Right lobe of liver (tissue), 6 donors: ENCODE measurements around the gene MAGEB4. TPM values are rescaled to one million over a fixed set of nuclear protein-coding genes. Genes with fewer than 3 reads are reported as not detected.

Experiments used
- ATAC-seq, 4 donors: fragments of 200-7000 bp; cut with Tn5 transposase; one replicate each; pipeline ENCODE4 v1.9.1; 2020; ENCODE audit warnings: mild to moderate bottlenecking in 4 of 4, moderate library complexity in 4 of 4
- DNase-seq, 3 donors: peaks; one replicate each; pipeline ENCODE4 v3.0.0-alpha.2; 2020
- H3K27ac ChIP-seq, 3 donors: fragments of 200-600 bp; one replicate each; pipeline ENCODE4 v1.8.0; 2022
- H3K27me3 ChIP-seq, 2 donors: fragments of 200-600 bp; one replicate each; pipeline ENCODE4 v1.8.0; 2022
- H3K36me3 ChIP-seq, 4 donors: fragments of 200-600 bp; sonication (generic) in 1 of 4; one replicate each; pipeline versions ENCODE4 v1.5.1 to v1.8.0; 2017 to 2022; ENCODE audit warnings: control low read depth in 1 of 4
- H3K4me1 ChIP-seq, 4 donors: fragments of 200-600 bp; sonication (generic) in 1 of 4; one replicate each; pipeline versions ENCODE4 v1.5.1 to v1.8.0; 2017 to 2022; ENCODE audit warnings: control low read depth in 1 of 4
- H3K4me3 ChIP-seq, 3 donors: fragments of 200-600 bp; one replicate each; pipeline ENCODE4 v1.8.0; 2022
- H3K9me3 ChIP-seq, 4 donors: fragments of 200-600 bp; sonication (generic) in 1 of 4; one replicate each; pipeline versions ENCODE4 v1.5.1 to v1.8.0; 2017 to 2022; ENCODE audit warnings: control low read depth in 1 of 4
- POLR2A ChIP-seq: fragments of 450-650 bp; IDR thresholded peaks from one replicate; pipeline ENCODE4 v1.6.1; 2017; ENCODE audit warnings: antibody characterized with exemption, mild to moderate bottlenecking
- WGBS: methylation state at CpG from one replicate; pipeline ENCODE4 v1.1.6; 2018; ENCODE audit warnings: low coverage, low lambda C conversion rate; ENCODE audit not compliant: insufficient coverage; ENCODE audit errors: missing lambda C conversion rate; 5-methylcytosine and 5-hydroxymethylcytosine counted together
- intact Hi-C, 2 donors: fragments of 100-400 bp; cut with DNase I; formaldehyde crosslinking; loops; one replicate each; pipeline versions ENCODE4 v1.11.2 to v1.14.1; 2022
- total RNA-seq, 6 experiments: library from RNA; depleted of rRNA in 2 of 6; stranded (reverse); fragments of >200 nt in 2 of 6; fragmentation: NEBNext Ultra II Directional in 3 of 6; extraction: Animal tissue kit (Norgen Biotek cat#: 25700) in 3 of 6; gene quantifications; one replicate each; pipeline versions ENCODE4 v1.1.0 to v1.2.4, GENCODE V29; 2016 to 2023
- TF ChIP-seq, protein P1 (sequence below), 4 donors: fragments of 200-600 bp in 3 of 4; fragments of 450-650 bp in 1 of 4; IDR thresholded peaks; one replicate each; pipeline versions ENCODE4 v1.5.1 to v1.8.0; 2016 to 2022; ENCODE audit warnings: antibody characterized with exemption in 4 of 4, mild to moderate bottlenecking in 2 of 4
- donor health status: DM: no; HTN: yes; CAD: no.
- donor health status: DM: no; HTN: no; CAD: no.
- donor health status: DM: no; HTN: no; CAD: no.
- donor health status: DM: no; HTN: yes; CAD: no.
- donor health status: DM: no; HTN: yes; CAD: no.

The MAGEB4 gene
- total RNA-seq, 6 experiments from 2014 or later = not detected

GRCh38 chrX:30230395-30230794 is 11.4 kb upstream of the MAGEB4 start, which contains the start of gene MAGEB3:
Gene MAGEB3 (plus strand): TSS chrX:30230657. CDS start chrX:30235925, 5,268 bp downstream.
- DNase-seq (no peak), ATAC-seq (no peak)
- 61% methylated on average over 4 of the region's 4 CpGs for WGBS
- H3K27me3 ChIP-seq = no peaks in the 10 kb centered on the region
- no peaks in the 10 kb centered on the region for H3K4me1 ChIP-seq
- no peaks in the 10 kb centered on the region for H3K9me3 ChIP-seq
- intact Hi-C loops = no loop called here
- no peak within 1 kb of the TSS for H3K4me3 ChIP-seq
- TF ChIP-seq POLR2A = no peak
- TF ChIP-seq, protein P1, sequence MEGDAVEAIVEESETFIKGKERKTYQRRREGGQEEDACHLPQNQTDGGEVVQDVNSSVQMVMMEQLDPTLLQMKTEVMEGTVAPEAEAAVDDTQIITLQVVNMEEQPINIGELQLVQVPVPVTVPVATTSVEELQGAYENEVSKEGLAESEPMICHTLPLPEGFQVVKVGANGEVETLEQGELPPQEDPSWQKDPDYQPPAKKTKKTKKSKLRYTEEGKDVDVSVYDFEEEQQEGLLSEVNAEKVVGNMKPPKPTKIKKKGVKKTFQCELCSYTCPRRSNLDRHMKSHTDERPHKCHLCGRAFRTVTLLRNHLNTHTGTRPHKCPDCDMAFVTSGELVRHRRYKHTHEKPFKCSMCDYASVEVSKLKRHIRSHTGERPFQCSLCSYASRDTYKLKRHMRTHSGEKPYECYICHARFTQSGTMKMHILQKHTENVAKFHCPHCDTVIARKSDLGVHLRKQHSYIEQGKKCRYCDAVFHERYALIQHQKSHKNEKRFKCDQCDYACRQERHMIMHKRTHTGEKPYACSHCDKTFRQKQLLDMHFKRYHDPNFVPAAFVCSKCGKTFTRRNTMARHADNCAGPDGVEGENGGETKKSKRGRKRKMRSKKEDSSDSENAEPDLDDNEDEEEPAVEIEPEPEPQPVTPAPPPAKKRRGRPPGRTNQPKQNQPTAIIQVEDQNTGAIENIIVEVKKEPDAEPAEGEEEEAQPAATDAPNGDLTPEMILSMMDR (IDR thresholded peaks at IDR 0.05) = no peak
- H3K36me3 ChIP-seq = no peaks in the 10 kb centered on the region
- H3K27ac ChIP-seq = no peak within 1 kb of the TSS

- Histone ChIP-seq H3K9me3 (no peaks in the 10 kb centered on the region), H3K27me3 (no peaks in the 10 kb centered on the region), H3K4me1 (no peaks in the 10 kb centered on the region), H3K4me3 (no peak within 1 kb of the TSS), H3K27ac (no peak within 1 kb of the TSS), H3K36me3 (no peaks in the 10 kb centered on the region)
- DNase-seq (no peak), ATAC-seq (peak in 1 of 4 donors; percentile 14)
- no peak for TF ChIP-seq POLR2A
- TF ChIP-seq, protein P1 (IDR thresholded peaks at IDR 0.05) = no peak
- intact Hi-C loops = no loop called here
- WGBS = 64% methylated on average over 4 of the region's 38 CpGs
Measured at GRCh38 chrX:30246769-30247489, 5.1 kb downstream of the MAGEB4 start, which contains the start of gene MAGEB1. Gene MAGEB1 (plus strand): TSS chrX:30247146. CDS start chrX:30250494, 3,348 bp downstream.

- Histone ChIP-seq H3K27me3 (no peaks in the 10 kb centered on the region), H3K9me3 (no peaks in the 10 kb centered on the region), H3K27ac (no peak overlapping the region), H3K36me3 (no peaks in the 10 kb centered on the region), H3K4me1 (no peaks in the 10 kb centered on the region), H3K4me3 (no peak overlapping the region)
- no peak for ATAC-seq
- intact Hi-C loops = no loop called here
- TF ChIP-seq POLR2A = no peak
- TF ChIP-seq, protein P1 (IDR thresholded peaks at IDR 0.05) = no peak
- WGBS = 31% methylated on average over 4 of the region's 4 CpGs
- DNase-seq = no peak
Measured at GRCh38 chrX:30248854-30249253, 7.1 kb downstream of the MAGEB4 start.

DNA sequence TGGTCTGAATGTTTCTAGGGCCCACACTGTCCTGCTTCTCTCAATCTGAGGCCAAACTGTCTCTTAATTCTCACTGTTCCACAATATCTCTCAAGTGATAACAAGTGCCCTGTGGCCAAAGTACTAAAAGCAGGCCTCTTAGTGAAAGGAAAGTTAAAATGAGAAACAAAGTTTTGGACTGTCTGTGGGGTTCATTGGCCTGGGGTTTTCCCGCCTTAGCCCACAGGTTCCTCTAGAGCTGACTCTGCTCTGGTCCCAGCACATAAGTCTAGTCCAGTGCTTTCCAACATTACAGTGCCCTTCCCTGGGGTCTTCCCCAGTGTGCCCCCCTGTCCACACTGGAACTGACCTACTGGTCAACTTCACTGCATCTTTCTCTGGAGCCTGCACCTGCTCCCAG is 11.5 kb downstream of the MAGEB4 start:
- Histone ChIP-seq H3K4me3 (no peak overlapping the region), H3K9me3 (no peaks in the 10 kb centered on the region), H3K4me1 (no peaks in the 10 kb centered on the region), H3K27me3 (no peaks in the 10 kb centered on the region), H3K27ac (no peak overlapping the region), H3K36me3 (no peaks in the 10 kb centered on the region)
- intact Hi-C loops = no loop called here
- 86% methylated on average over 1 of the region's 1 CpG for WGBS
- TF ChIP-seq, protein P1 (IDR thresholded peaks at IDR 0.05) = no peak
- no peak for TF ChIP-seq POLR2A
- DNase-seq (no peak), ATAC-seq (no peak)
